ENCODE measurements around the gene NUBPL.

DNA sequence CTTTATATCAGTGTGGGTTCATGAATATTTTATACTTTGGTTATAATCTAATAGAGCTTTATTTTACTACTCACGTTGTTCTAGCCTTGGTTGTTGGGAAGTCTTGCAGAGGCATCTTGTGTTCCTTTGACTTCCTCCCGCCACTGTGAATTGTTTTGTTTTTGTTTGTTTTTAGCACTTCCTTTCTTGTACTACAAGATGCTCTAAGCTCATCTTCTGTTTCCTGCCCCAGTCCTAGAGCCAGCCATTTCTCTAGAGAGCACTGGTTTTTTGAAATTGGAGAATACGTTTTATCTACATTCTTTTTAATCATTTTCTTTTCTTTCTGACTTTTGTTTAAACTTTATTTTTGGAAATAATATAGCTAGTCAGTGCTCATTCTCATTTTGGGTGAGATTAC is 15.9 kb upstream of the NUBPL start:
- TF ChIP-seq, protein P1, sequence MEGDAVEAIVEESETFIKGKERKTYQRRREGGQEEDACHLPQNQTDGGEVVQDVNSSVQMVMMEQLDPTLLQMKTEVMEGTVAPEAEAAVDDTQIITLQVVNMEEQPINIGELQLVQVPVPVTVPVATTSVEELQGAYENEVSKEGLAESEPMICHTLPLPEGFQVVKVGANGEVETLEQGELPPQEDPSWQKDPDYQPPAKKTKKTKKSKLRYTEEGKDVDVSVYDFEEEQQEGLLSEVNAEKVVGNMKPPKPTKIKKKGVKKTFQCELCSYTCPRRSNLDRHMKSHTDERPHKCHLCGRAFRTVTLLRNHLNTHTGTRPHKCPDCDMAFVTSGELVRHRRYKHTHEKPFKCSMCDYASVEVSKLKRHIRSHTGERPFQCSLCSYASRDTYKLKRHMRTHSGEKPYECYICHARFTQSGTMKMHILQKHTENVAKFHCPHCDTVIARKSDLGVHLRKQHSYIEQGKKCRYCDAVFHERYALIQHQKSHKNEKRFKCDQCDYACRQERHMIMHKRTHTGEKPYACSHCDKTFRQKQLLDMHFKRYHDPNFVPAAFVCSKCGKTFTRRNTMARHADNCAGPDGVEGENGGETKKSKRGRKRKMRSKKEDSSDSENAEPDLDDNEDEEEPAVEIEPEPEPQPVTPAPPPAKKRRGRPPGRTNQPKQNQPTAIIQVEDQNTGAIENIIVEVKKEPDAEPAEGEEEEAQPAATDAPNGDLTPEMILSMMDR (IDR thresholded peaks at IDR 0.05), result no peak
- TF ChIP-seq ZFX (IDR thresholded peaks at IDR 0.05; ENCODE audit: borderline replicate concordance), result no peak

All from 22Rv1 (cell line).